ENCODE results near the gene SLC2A1. TPM values are rescaled to one million over a fixed set of nuclear protein-coding genes. Genes with fewer than 3 reads are reported as not detected.
A peak's percentile ranks its signal among the peaks of the same experiment; 100 is the strongest.

SLC2A1 gene
- total and polyA plus RNA-seq, 9 of the 15 experiments (the other 6 are each of a cell fraction or from before 2014, with no cell fraction given), result 12.6 to 153 (median 48.0) TPM

DNA sequence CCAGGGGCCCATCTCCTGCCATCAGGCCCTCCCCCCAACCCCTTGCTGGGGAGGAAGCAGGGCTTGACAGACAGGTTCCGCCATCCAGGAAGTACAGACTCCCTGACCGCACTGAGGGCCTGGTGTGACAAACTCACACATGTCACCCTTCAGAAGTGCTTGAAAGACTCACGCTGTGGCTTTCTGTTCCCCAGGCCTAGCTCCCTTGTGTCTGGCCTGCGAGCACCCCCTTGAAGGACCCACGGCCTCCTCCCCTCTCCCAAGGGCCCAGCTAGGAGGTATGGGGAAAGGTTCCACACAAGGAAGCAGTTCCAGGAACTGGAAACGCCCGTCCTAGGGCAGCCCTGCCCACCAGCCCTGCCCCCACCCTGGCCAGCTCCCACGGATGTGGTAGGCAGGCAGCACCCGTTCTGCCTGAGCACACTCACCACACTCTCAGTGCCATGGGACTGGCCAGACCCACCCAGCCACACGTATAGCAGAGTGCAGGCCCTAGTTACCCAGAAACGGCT lies 26.7 kb downstream of the SLC2A1 start:
- H3K9me1 ChIP-seq (ENCODE audit: control insufficient read depth, insufficient read depth, low read length), result peaks cover 34% of the 10 kb centered on the region
- BruUV-seq (replicated peaks), result no TSS peak
- ChIA-PET CTCF (ENCODE audit: low intra/inter-chr PET ratio) (interaction anchor here (2.8 kb wide), 1 partner anchor 142 kb away, joined by 32 read pairs; no protein-coding TSS in a partner anchor), POLR2A (interaction anchor here (0.6 to 1.6 kb wide), 6 partner anchors 9 to 143 kb away, joined by 3 to 4 read pairs (median 3); no protein-coding TSS in a partner anchor)
- H3K36me3 ChIP-seq (ENCODE audit: control insufficient read depth, insufficient read depth, low read length), result peaks cover 93% of the 10 kb centered on the region
- no peaks in the 10 kb centered on the region for H3K27me3 ChIP-seq (ENCODE audit: control insufficient read depth in 2 of 2, insufficient read depth in 2 of 2, low read length in 2 of 2)
- no peaks in the 10 kb centered on the region for H3K9me3 ChIP-seq (replicated peaks; ENCODE audit: control insufficient read depth, insufficient read depth, low read depth, low read length)
- WGBS (ENCODE audit: insufficient coverage, low coverage, missing lambda C conversion rate), result 29% methylated on average over 11 of the region's 11 CpGs
- ATAC-seq (0 out of 3 replicates have a peak, but pooled peaks have one; percentile 2), FAIRE-seq (no peak), DNase-seq (ENCODE audit: extremely low read depth in 1 of 4, low spot score in 3 of 4) (peak; percentile 51 to 64 (median 60))
- peak overlapping the region; percentile 20; the same call in 1 of the 2 replicates for H3K4me2 ChIP-seq (ENCODE audit: insufficient read depth, low read length)
- peaks cover 38% of the 10 kb centered on the region for H4K20me1 ChIP-seq (replicated peaks; ENCODE audit: control insufficient read depth, insufficient read depth, low read length)
- peaks cover 63 to 80% of the 10 kb centered on the region in 2 experiments for H3K4me1 ChIP-seq (replicated peaks in 1 of 2; ENCODE audit: control insufficient read depth in 2 of 2, insufficient read depth in 2 of 2, low read length in 2 of 2)
- intact Hi-C loops (cut with micrococcal nuclease), result loop anchor here (1.0 to 10.0 kb wide), 2 partner anchors 21 to 247 kb away; partner anchors contain the start of gene YBX1
- H3K9ac ChIP-seq (ENCODE audit: insufficient read depth in 1 of 2, low read depth in 2 of 2, low read length in 2 of 2), result peak overlapping the region; percentile 14 to 80; a peak in 3 of 4 replicates
- no peak overlapping the region for H2AFZ ChIP-seq (ENCODE audit: low read depth, low read length)
- in situ Hi-C loops (cut with MboI), result no loop called here
- peak overlapping the region; percentile 53 for H3K27ac ChIP-seq (ENCODE audit: extremely low read depth, low read depth, low read length)
- peaks cover 68% of the 10 kb centered on the region for H3K79me2 ChIP-seq (ENCODE audit: control insufficient read depth, insufficient read depth, low read length)
- H3K4me3 ChIP-seq, result no peak overlapping the region
- TF ChIP-seq RBFOX2 (IDR thresholded peaks at IDR 0.05; ENCODE audit: low read depth, low read length) (peak; percentile 30; the same call in 1 of the 2 replicates), POLR2H (tag; IDR thresholded peaks at IDR 0.05; ENCODE audit: low read depth) (no peak), ZNF121 (CRISPR knock-in tag; conservative IDR thresholded peaks at IDR 0.05) (no peak), ZNF384 (IDR thresholded peaks at IDR 0.05; ENCODE audit: low read depth, low read length) (no peak), SAFB (IDR thresholded peaks at IDR 0.05; ENCODE audit: borderline replicate concordance, low read depth, low read length) (no peak), POLR2G (IDR thresholded peaks at IDR 0.05; ENCODE audit: low read depth, low read length) (0 out of 2 replicates have a peak, but pooled peaks have one; percentile 26), ELF1 (tag; IDR thresholded peaks at IDR 0.05) (peak; percentile 67), XRCC5 (IDR thresholded peaks at IDR 0.05; ENCODE audit: low read depth, low read length) (no peak), XRCC3 (IDR thresholded peaks at IDR 0.05) (no peak), SPI1 (IDR thresholded peaks at IDR 0.05; ENCODE audit: borderline replicate concordance, low read depth, low read length) (0 out of 2 replicates have a peak, but pooled peaks have one; percentile 0), PHTF2 (CRISPR knock-in tag; IDR thresholded peaks at IDR 0.05) (no peak)
- TF ChIP-seq, protein P1, sequence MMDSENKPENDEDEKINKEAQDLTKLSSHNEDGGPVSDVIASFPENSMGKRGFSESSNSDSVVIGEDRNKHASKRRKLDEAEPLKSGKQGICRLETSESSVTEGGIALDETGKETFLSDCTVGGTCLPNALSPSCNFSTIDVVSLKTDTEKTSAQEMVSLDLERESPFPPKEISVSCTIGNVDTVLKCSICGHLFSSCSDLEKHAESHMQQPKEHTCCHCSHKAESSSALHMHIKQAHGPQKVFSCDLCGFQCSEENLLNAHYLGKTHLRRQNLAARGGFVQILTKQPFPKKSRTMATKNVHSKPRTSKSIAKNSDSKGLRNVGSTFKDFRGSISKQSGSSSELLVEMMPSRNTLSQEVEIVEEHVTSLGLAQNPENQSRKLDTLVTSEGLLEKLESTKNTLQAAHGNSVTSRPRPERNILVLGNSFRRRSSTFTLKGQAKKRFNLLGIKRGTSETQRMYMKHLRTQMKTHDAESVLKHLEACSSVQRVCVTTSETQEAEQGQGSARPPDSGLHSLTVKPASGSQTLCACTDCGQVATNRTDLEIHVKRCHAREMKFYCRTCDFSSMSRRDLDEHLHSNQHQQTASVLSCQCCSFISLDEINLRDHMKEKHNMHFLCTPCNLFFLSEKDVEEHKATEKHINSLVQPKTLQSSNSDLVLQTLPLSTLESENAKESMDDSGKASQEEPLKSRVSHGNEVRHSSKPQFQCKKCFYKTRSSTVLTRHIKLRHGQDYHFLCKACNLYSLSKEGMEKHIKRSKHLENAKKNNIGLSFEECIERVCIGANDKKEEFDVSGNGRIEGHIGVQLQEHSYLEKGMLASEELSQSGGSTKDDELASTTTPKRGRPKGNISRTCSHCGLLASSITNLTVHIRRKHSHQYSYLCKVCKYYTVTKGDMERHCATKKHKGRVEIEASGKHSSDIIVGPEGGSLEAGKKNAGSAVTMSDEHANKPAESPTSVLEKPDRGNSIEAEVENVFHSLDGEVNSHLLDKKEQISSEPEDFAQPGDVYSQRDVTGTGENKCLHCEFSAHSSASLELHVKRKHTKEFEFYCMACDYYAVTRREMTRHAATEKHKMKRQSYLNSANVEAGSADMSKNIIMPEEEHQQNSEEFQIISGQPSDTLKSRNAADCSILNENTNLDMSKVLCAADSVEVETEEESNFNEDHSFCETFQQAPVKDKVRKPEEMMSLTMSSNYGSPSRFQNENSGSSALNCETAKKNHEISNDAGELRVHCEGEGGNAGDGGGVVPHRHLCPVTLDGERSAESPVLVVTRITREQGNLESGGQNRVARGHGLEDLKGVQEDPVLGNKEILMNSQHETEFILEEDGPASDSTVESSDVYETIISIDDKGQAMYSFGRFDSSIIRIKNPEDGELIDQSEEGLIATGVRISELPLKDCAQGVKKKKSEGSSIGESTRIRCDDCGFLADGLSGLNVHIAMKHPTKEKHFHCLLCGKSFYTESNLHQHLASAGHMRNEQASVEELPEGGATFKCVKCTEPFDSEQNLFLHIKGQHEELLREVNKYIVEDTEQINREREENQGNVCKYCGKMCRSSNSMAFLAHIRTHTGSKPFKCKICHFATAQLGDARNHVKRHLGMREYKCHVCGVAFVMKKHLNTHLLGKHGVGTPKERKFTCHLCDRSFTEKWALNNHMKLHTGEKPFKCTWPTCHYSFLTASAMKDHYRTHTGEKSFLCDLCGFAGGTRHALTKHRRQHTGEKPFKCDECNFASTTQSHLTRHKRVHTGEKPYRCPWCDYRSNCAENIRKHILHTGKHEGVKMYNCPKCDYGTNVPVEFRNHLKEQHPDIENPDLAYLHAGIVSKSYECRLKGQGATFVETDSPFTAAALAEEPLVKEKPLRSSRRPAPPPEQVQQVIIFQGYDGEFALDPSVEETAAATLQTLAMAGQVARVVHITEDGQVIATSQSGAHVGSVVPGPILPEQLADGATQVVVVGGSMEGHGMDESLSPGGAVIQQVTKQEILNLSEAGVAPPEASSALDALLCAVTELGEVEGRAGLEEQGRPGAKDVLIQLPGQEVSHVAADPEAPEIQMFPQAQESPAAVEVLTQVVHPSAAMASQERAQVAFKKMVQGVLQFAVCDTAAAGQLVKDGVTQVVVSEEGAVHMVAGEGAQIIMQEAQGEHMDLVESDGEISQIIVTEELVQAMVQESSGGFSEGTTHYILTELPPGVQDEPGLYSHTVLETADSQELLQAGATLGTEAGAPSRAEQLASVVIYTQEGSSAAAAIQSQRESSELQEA (IDR thresholded peaks at IDR 0.05; ENCODE audit: low read depth), result no peak
- TF ChIP-seq, protein P2, sequence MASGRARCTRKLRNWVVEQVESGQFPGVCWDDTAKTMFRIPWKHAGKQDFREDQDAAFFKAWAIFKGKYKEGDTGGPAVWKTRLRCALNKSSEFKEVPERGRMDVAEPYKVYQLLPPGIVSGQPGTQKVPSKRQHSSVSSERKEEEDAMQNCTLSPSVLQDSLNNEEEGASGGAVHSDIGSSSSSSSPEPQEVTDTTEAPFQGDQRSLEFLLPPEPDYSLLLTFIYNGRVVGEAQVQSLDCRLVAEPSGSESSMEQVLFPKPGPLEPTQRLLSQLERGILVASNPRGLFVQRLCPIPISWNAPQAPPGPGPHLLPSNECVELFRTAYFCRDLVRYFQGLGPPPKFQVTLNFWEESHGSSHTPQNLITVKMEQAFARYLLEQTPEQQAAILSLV (tag; IDR thresholded peaks at IDR 0.05), result no peak
